ENCODE data around the gene SHANK2.

- TF ChIP-seq EZH2 (IDR thresholded peaks at IDR 0.05; ENCODE audit: borderline replicate concordance, low read depth, low read length, severe bottlenecking) = no peak
- TF ChIP-seq CTCF (IDR thresholded peaks at IDR 0.05; ENCODE audit: borderline replicate concordance, extremely low read depth, low read length, poor library complexity, severe bottlenecking) = no peak
Observed at GRCh38 chr11:71222318-71223080, 29.9 kb downstream of the SHANK2 start.

Measured in DND-41 (cell line).